Measurements from ENCODE around the gene DNAI4. TPM values are rescaled to one million over a fixed set of nuclear protein-coding genes. Genes with fewer than 3 reads are reported as not detected.

DNAI4 gene
- total RNA-seq, 3 donors from 2014 or later = 9.4 to 26.2 (median 24.3) TPM

GRCh38 chr1:66929146-66929688, 4.6 kb upstream of the DNAI4 start:
- H3K27ac ChIP-seq = peak overlapping the region; percentile 97 to 99
- DNase-seq (ENCODE audit: low spot score in 2 of 2) = no peak
- H3K27me3 ChIP-seq = no peaks in the 10 kb centered on the region
- H3K4me3 ChIP-seq = peak overlapping the region; percentile 76 to 87 (median 78)
- TF ChIP-seq POLR2AphosphoS5 (IDR thresholded peaks at IDR 0.05) = no peak
- TF ChIP-seq, protein P1, sequence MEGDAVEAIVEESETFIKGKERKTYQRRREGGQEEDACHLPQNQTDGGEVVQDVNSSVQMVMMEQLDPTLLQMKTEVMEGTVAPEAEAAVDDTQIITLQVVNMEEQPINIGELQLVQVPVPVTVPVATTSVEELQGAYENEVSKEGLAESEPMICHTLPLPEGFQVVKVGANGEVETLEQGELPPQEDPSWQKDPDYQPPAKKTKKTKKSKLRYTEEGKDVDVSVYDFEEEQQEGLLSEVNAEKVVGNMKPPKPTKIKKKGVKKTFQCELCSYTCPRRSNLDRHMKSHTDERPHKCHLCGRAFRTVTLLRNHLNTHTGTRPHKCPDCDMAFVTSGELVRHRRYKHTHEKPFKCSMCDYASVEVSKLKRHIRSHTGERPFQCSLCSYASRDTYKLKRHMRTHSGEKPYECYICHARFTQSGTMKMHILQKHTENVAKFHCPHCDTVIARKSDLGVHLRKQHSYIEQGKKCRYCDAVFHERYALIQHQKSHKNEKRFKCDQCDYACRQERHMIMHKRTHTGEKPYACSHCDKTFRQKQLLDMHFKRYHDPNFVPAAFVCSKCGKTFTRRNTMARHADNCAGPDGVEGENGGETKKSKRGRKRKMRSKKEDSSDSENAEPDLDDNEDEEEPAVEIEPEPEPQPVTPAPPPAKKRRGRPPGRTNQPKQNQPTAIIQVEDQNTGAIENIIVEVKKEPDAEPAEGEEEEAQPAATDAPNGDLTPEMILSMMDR (IDR thresholded peaks at IDR 0.05) = no peak
- TF ChIP-seq POLR2A (IDR thresholded peaks at IDR 0.05) = no peak
- H3K36me3 ChIP-seq = no peaks in the 10 kb centered on the region
- peaks cover 0 to 11% of the 10 kb centered on the region in 2 donors for H3K4me1 ChIP-seq
- H3K9me3 ChIP-seq = no peaks in the 10 kb centered on the region
- intact Hi-C loops (cut with DNase I; ENCODE audit: low total_unique reads) = no loop called here

DNA sequence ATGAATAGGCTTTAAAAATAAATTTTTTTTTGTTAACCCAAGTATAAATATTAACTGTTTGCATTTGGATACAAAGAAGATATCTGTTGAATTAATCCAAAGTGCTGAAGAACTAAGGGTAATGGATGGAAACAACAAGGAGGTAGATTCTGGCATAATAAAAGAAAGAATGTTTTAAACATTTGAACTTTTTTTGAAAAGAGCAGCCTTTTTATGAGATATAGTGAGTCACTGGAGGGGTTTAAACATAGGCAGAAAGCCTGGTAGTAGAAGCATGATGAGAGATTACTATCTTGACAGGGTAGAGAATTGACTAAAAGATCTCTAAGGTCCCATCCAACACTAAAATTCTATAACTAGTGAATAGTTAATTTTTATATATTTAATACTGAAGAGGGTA, 2.9 kb upstream of the DNAI4 start:
- DNase-seq (ENCODE audit: low spot score in 2 of 2) = no peak
- intact Hi-C loops (cut with DNase I; ENCODE audit: low total_unique reads) = no loop called here
- TF ChIP-seq, protein P1 (IDR thresholded peaks at IDR 0.05) = no peak
- no peak for TF ChIP-seq POLR2A (IDR thresholded peaks at IDR 0.05)
- TF ChIP-seq POLR2AphosphoS5 (IDR thresholded peaks at IDR 0.05) = no peak
- Histone ChIP-seq H3K9me3 (no peaks in the 10 kb centered on the region), H3K36me3 (no peaks in the 10 kb centered on the region), H3K27ac (no peak overlapping the region), H3K4me1 (peaks cover 0 to 6% of the 10 kb centered on the region in 2 donors), H3K4me3 (no peak overlapping the region), H3K27me3 (no peaks in the 10 kb centered on the region)

GRCh38 chr1:66925944-66926343, 1.3 kb upstream of the DNAI4 start:
- no peak for DNase-seq (ENCODE audit: low spot score in 2 of 2)
- no peaks in the 10 kb centered on the region for H3K4me1 ChIP-seq
- no peaks in the 10 kb centered on the region for H3K36me3 ChIP-seq
- no peaks in the 10 kb centered on the region for H3K27me3 ChIP-seq
- TF ChIP-seq, protein P1 (IDR thresholded peaks at IDR 0.05) = no peak
- no peak for TF ChIP-seq POLR2A (IDR thresholded peaks at IDR 0.05)
- no peak for TF ChIP-seq POLR2AphosphoS5 (IDR thresholded peaks at IDR 0.05)
- H3K9me3 ChIP-seq = no peaks in the 10 kb centered on the region
- peak overlapping the region; percentile 98 to 99 for H3K27ac ChIP-seq
- peak overlapping the region; percentile 74 to 89 (median 84) for H3K4me3 ChIP-seq
- intact Hi-C loops (cut with DNase I; ENCODE audit: low total_unique reads) = no loop called here

DNA sequence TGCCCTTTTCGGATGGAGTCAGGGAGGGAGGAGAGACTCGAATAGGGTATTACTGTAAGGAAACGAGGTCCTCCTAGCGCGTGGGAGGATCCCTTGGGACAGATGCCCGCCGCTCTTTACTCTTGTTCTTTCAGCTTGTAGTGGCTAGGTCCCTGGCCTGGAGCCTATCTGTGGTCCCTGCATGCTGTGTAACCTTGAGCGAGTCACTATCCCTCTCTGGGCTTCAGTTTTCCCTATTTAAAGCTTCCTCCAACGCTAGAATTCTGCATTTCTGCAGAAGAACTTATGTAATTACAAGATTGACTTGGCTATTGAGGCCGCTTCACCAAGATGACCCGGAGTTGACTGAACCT, 878 bp upstream of the DNAI4 start:
- TF ChIP-seq POLR2A (IDR thresholded peaks at IDR 0.05) = no peak
- TF ChIP-seq, protein P1 (IDR thresholded peaks at IDR 0.05) = peak in 2 of 3 donors; percentile 3 to 7
- no peaks in the 10 kb centered on the region for H3K36me3 ChIP-seq
- no peaks in the 10 kb centered on the region for H3K4me1 ChIP-seq
- no peak for DNase-seq (ENCODE audit: low spot score in 2 of 2)
- H3K27ac ChIP-seq = peak overlapping the region; percentile 98 to 99
- H3K27me3 ChIP-seq = no peaks in the 10 kb centered on the region
- peak overlapping the region; percentile 74 to 89 (median 84) for H3K4me3 ChIP-seq
- no peaks in the 10 kb centered on the region for H3K9me3 ChIP-seq
- intact Hi-C loops (cut with DNase I; ENCODE audit: low total_unique reads) = no loop called here

DNA sequence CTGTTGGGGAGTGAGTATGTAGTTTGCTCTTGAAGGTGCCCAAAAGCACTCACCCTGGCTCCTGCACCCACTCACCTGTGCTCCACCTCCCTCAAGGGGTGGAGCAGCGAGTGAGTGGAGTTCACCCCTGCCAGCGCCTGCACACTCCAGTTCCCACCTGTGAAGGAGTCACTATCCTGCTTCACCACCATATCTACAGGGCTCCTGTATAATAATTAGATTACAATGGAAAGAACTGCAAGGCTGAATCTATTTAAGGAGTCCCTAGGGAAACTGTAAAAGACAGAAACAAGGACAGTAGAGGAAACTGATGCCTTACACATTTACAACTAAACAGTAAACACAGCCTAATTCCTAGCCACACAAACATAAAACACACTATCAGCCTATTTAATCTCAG, 4.1 kb downstream of the DNAI4 start:
- no peak for TF ChIP-seq POLR2AphosphoS5 (IDR thresholded peaks at IDR 0.05)
- TF ChIP-seq POLR2A (IDR thresholded peaks at IDR 0.05) = no peak
- TF ChIP-seq, protein P1 (IDR thresholded peaks at IDR 0.05) = no peak
- Histone ChIP-seq H3K4me1 (no peaks in the 10 kb centered on the region), H3K27ac (no peak overlapping the region), H3K36me3 (no peaks in the 10 kb centered on the region), H3K9me3 (no peaks in the 10 kb centered on the region), H3K27me3 (no peaks in the 10 kb centered on the region), H3K4me3 (no peak overlapping the region)
- no peak for DNase-seq (ENCODE audit: low spot score in 2 of 2)
- intact Hi-C loops (cut with DNase I; ENCODE audit: low total_unique reads) = no loop called here
